ENCODE measurements around the gene BCAS1. TPM values are rescaled to one million over a fixed set of nuclear protein-coding genes. Genes with fewer than 3 reads are reported as not detected.

Gene BCAS1
- total and polyA plus RNA-seq, 10 of the 15 experiments (the other 5 are each of a cell fraction or from before 2014, with no cell fraction given), result 0.21 to 1.4 (median 0.55) TPM

DNA sequence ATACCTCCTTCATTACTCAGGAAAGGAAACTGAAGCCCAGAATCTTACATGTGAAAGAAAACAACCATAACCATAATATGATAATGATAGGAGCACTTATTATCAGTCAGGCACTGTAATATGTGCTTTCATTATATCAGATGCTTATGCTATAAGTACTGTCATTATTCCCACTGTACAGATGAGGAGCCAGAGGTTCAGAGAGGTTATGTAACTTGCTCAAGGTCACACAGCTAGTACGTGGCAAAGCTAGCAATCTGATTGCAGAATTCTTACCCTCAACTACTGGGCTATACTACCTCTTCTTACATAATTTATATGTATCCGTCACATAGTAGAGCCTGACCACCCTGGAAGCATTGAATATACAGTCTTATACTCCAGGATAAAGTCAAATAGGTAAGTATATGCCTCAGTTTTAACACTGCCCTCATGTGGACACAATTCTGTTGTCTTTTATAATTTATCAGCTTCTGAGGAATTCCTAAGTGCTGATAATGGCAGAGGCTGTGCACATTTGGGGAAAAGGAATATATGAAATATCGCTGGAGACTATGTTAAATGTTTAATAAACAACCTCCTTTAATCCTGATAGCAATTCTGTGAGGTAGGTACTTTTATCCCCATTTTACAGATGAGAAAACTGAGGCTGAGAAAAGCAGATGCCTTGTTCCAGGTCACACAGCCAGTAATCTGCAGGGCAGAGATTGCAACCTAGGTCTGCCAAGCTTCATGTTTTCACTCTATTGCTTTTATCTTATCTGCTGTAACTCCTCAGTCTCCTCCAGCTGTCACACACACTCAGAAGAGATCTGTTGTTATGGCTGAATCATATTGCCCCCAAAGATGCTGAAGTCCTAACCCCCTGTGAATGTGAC, 13.4 kb downstream of the BCAS1 start:
- no TSS peak for BruUV-seq (replicated peaks)
- Histone ChIP-seq H3K9ac (ENCODE audit: control insufficient read depth, insufficient read depth, low read length) (no peak overlapping the region), H3K27ac (ENCODE audit: control insufficient read depth, insufficient read depth) (no peak overlapping the region), H4K20me1 (ENCODE audit: control insufficient read depth, insufficient read depth) (no peaks in the 10 kb centered on the region), H3K9me3 (replicated peaks; ENCODE audit: control insufficient read depth, insufficient read depth, low read length) (peaks cover 4% of the 10 kb centered on the region; the same call in 2 of the 3 replicates), H3K27me3 (replicated peaks in 1 of 2; ENCODE audit: control insufficient read depth in 2 of 2, insufficient read depth in 2 of 2, low read length in 1 of 2) (no peaks in the 10 kb centered on the region; a peak in 1 of 4 replicates), H3K79me2 (ENCODE audit: control insufficient read depth, insufficient read depth, low read length) (no peaks in the 10 kb centered on the region), H2AFZ (ENCODE audit: control insufficient read depth, low read depth, low read length) (no peak overlapping the region), H3K4me1 (ENCODE audit: control insufficient read depth, insufficient read depth, low read length) (no peaks in the 10 kb centered on the region), H3K4me2 (ENCODE audit: control insufficient read depth, insufficient read depth) (no peak overlapping the region), H3K4me3 (no peak overlapping the region), H3K36me3 (ENCODE audit: control insufficient read depth in 2 of 2, insufficient read depth in 2 of 2, low read length in 1 of 2) (no peaks in the 10 kb centered on the region)
- in situ Hi-C loops (cut with MboI), result no loop called here
- intact Hi-C loops (cut with micrococcal nuclease; ENCODE audit: unreplicated experiment), result no loop called here
- FAIRE-seq (no peak), DNase-seq (ENCODE audit: low read depth, low spot score) (no peak), ATAC-seq (no peak; the same call in 2 of the 3 replicates)
- ChIA-PET CTCF (interaction anchor here (0.6 to 2.0 kb wide), 7 partner anchors 9 to 613 kb away, joined by 3 to 5 read pairs (median 3); no protein-coding TSS in a partner anchor), SMC1A (ENCODE audit: uncharacterized antibody, unreplicated experiment) (interaction anchor here (0.6 to 1.6 kb wide), 11 partner anchors 9 to 342 kb away, joined by 3 to 12 read pairs (median 3); no protein-coding TSS in a partner anchor), POLR2A (no interaction called here), RAD21 (ENCODE audit: unreplicated experiment) (interaction anchor here (1.0 to 1.4 kb wide), 4 partner anchors 39 to 126 kb away, joined by 3 to 5 read pairs (median 4); no protein-coding TSS in a partner anchor)
- 0 out of 2 replicates have a peak, but pooled peaks have one; percentile 14 for TF ChIP-seq NFXL1 (IDR thresholded peaks at IDR 0.05; ENCODE audit: borderline replicate concordance)
- TF ChIP-seq DPF2 (IDR thresholded peaks at IDR 0.05), result no peak
- 79% methylated on average over 3 of the region's 3 CpGs for WGBS (ENCODE audit: insufficient coverage, insufficient replicate concordance, low lambda C conversion rate, missing lambda C conversion rate)

DNA sequence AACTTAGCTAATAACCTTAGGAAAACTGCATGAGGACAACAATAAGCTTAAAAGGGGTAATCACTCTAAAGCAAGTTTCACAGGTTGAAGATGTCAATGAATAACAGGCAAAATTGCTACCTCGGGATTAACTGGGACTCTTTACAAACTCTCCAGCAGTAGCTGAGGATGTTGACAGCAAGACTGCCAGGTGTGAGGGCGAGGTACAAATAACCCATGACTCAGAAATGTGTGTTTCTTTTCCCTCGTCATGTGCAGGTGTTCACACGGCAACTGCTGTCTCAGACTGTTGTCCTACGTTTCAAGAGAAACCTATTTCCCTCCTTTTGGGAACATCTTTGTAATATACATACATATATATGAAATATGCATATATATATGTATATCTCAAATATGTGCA, 15.9 kb downstream of the BCAS1 start:
- POLR2A ChIA-PET, result no interaction called here
- Histone ChIP-seq H4K20me1 (ENCODE audit: control insufficient read depth, insufficient read depth) (no peaks in the 10 kb centered on the region), H3K36me3 (ENCODE audit: control insufficient read depth in 2 of 2, insufficient read depth in 2 of 2, low read length in 1 of 2) (no peaks in the 10 kb centered on the region), H3K4me2 (ENCODE audit: control insufficient read depth, insufficient read depth) (no peak overlapping the region), H3K79me2 (ENCODE audit: control insufficient read depth, insufficient read depth, low read length) (no peaks in the 10 kb centered on the region), H3K9me3 (replicated peaks; ENCODE audit: control insufficient read depth, insufficient read depth, low read length) (peaks cover 3% of the 10 kb centered on the region; the same call in 2 of the 3 replicates), H2AFZ (ENCODE audit: control insufficient read depth, low read depth, low read length) (no peak overlapping the region), H3K27me3 (replicated peaks in 1 of 2; ENCODE audit: control insufficient read depth in 2 of 2, insufficient read depth in 2 of 2, low read length in 1 of 2) (no peaks in the 10 kb centered on the region; a peak in 1 of 4 replicates), H3K9ac (ENCODE audit: control insufficient read depth, insufficient read depth, low read length) (no peak overlapping the region), H3K27ac (ENCODE audit: control insufficient read depth, insufficient read depth) (no peak overlapping the region), H3K4me3 (no peak overlapping the region), H3K4me1 (ENCODE audit: control insufficient read depth, insufficient read depth, low read length) (no peaks in the 10 kb centered on the region)
- FAIRE-seq (no peak), ATAC-seq (no peak), DNase-seq (ENCODE audit: low read depth, low spot score) (no peak)
- intact Hi-C loops (cut with micrococcal nuclease; ENCODE audit: unreplicated experiment), result no loop called here
- CTCF ChIA-PET, result interaction anchor here (1.4 to 1.9 kb wide), 3 partner anchors 8 to 96 kb away, joined by 3 to 7 read pairs (median 4); no protein-coding TSS in a partner anchor
- in situ Hi-C loops (cut with MboI), result no loop called here
- SMC1A ChIA-PET (ENCODE audit: uncharacterized antibody, unreplicated experiment), result interaction anchor here (0.5 to 1.2 kb wide), 3 partner anchors 8 to 27 kb away, joined by 3 to 5 read pairs (median 3); no protein-coding TSS in a partner anchor
- WGBS (ENCODE audit: insufficient coverage, insufficient replicate concordance, low lambda C conversion rate, missing lambda C conversion rate), result 70% methylated on average over 5 of the region's 5 CpGs
- RAD21 ChIA-PET (ENCODE audit: unreplicated experiment), result interaction anchor here (0.9 kb wide), 1 partner anchor 105 kb away, joined by 3 read pairs; no protein-coding TSS in a partner anchor
- no TSS peak for BruUV-seq (replicated peaks)
- no peak for TF ChIP-seq CBX5 (IDR thresholded peaks at IDR 0.05; ENCODE audit: low read depth)
- TF ChIP-seq NR2F1 (conservative IDR thresholded peaks at IDR 0.05), result no peak
- no peak for TF ChIP-seq SIX5 (IDR thresholded peaks at IDR 0.05; ENCODE audit: low read depth, low read length, severe bottlenecking)
- no peak for TF ChIP-seq E2F8 (IDR thresholded peaks at IDR 0.05; ENCODE audit: low read depth, partially characterized antibody)
- TF ChIP-seq, protein P1, sequence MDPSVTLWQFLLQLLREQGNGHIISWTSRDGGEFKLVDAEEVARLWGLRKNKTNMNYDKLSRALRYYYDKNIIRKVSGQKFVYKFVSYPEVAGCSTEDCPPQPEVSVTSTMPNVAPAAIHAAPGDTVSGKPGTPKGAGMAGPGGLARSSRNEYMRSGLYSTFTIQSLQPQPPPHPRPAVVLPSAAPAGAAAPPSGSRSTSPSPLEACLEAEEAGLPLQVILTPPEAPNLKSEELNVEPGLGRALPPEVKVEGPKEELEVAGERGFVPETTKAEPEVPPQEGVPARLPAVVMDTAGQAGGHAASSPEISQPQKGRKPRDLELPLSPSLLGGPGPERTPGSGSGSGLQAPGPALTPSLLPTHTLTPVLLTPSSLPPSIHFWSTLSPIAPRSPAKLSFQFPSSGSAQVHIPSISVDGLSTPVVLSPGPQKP (IDR thresholded peaks at IDR 0.05; ENCODE audit: low read depth, low read length), result no peak
- TF ChIP-seq CREB1 (IDR thresholded peaks at IDR 0.05; ENCODE audit: low read depth), result no peak
